GM23248 (cell line): ENCODE measurements around the gene SLC2A10. TPM values are rescaled to one million over a fixed set of nuclear protein-coding genes. Genes with fewer than 3 reads are reported as not detected.

Experiments used
- DNase-seq: peaks from one replicate; pipeline ENCODE4 v3.0.0-alpha.2; 2015
- H2AFZ ChIP-seq: fragments of 200-600 bp; sonication (generic); 2 replicates; pipeline ENCODE4 v1.6.1; 2016; ENCODE audit warnings: antibody characterized with exemption
- H3F3A ChIP-seq: fragments of 200-600 bp; sonication (generic); 2 replicates; pipeline ENCODE4 v1.6.1; 2016; ENCODE audit warnings: mild to moderate bottlenecking, antibody characterized with exemption, mixed run types; ENCODE audit not compliant: insufficient read depth
- H3K27ac ChIP-seq: fragments of 200-600 bp; sonication (generic); 2 replicates; pipeline ENCODE4 v1.5.1; 2016; ENCODE audit warnings: mild to moderate bottlenecking
- H3K27me3 ChIP-seq: fragments of 200-600 bp; sonication (generic); replicated peaks from 2 replicates; pipeline ENCODE4 v1.6.1; 2016; ENCODE audit warnings: mild to moderate bottlenecking; ENCODE audit not compliant: insufficient read depth
- H3K36me3 ChIP-seq: fragments of 200-600 bp; sonication (generic); 2 replicates; pipeline ENCODE4 v1.6.1; 2016; ENCODE audit warnings: low read depth, mild to moderate bottlenecking
- H3K4me1 ChIP-seq: fragments of 200-600 bp; sonication (generic); 2 replicates; pipeline ENCODE4 v1.6.1; 2016; ENCODE audit warnings: mild to moderate bottlenecking; ENCODE audit not compliant: insufficient read depth
- H3K4me2 ChIP-seq: fragments of 200-600 bp; sonication (generic); one replicate; pipeline ENCODE4 v1.6.1; 2016; ENCODE audit warnings: mild to moderate bottlenecking; ENCODE audit not compliant: unreplicated experiment
- H3K4me3 ChIP-seq: fragments of 200-600 bp; sonication (generic); 2 replicates; pipeline ENCODE4 v1.5.1; 2016; ENCODE audit warnings: mild to moderate bottlenecking
- H3K79me2 ChIP-seq: fragments of 200-600 bp; sonication (generic); 2 replicates; pipeline ENCODE4 v1.6.1; 2016; ENCODE audit warnings: mild to moderate bottlenecking; ENCODE audit not compliant: insufficient read depth
- H3K9ac ChIP-seq: fragments of 200-600 bp; sonication (generic); 2 replicates; pipeline ENCODE4 v1.6.1; 2016; ENCODE audit warnings: mild to moderate bottlenecking
- H3K9me2 ChIP-seq: fragments of 200-600 bp; sonication (generic); 2 replicates; pipeline ENCODE4 v1.6.1; 2016; ENCODE audit warnings: mixed run types, mild to moderate bottlenecking, moderate library complexity; ENCODE audit not compliant: insufficient read depth
- H3K9me3 ChIP-seq: fragments of 200-600 bp; sonication (generic); one replicate; pipeline ENCODE4 v1.6.1; 2017; ENCODE audit warnings: low read depth
- H4K20me1 ChIP-seq: fragments of 200-600 bp; sonication (generic); 2 replicates; pipeline ENCODE4 v1.6.0; 2016; ENCODE audit not compliant: insufficient read depth
- EZH2 ChIP-seq: fragments of 200-600 bp; sonication (generic); IDR thresholded peaks from 2 replicates; pipeline ENCODE4 v1.6.1; 2018; ENCODE audit warnings: antibody characterized with exemption, mild to moderate bottlenecking; ENCODE audit not compliant: insufficient read depth, poor library complexity, severe bottlenecking
- EZH2phosphoT487 ChIP-seq: fragments of 200-600 bp; sonication (generic); IDR thresholded peaks from 2 replicates; pipeline ENCODE4 v1.6.1; 2018; ENCODE audit warnings: antibody characterized with exemption, moderate library complexity, mild to moderate bottlenecking, low read depth; ENCODE audit not compliant: insufficient read depth
- WGBS, 2 experiments: methylation state at CpG; one replicate each; pipeline ENCODE4 v1.1.6; 2015 to 2017; ENCODE audit warnings: low lambda C conversion rate in 2 of 2, low coverage in 1 of 2; ENCODE audit errors: missing lambda C conversion rate in 2 of 2; 5-methylcytosine and 5-hydroxymethylcytosine counted together
- in situ Hi-C: fragments of 300-500 bp; cut with MboI; formaldehyde crosslinking; loops from 2 replicates; pipeline ENCODE4 v1.15.0; 2020
- polyA plus RNA-seq: library from polyadenylated mRNA; unstranded; fragments of >200 nt; fragmentation: Nextera tagmentation; extraction: Ambion mirVana; gene quantifications from 2 replicates; pipeline ENCODE4 v1.2.1, GENCODE V29; 2016
- total RNA-seq: library from RNA; depleted of rRNA; stranded (reverse); fragments of >200 nt; shearing (Covaris generic); gene quantifications from 2 replicates; pipeline ENCODE4 v1.2.3, GENCODE V29; 2014

Gene SLC2A10
- total and polyA plus RNA-seq, 2 experiments from 2014 or later, result 26.2 to 48.0 TPM

DNA sequence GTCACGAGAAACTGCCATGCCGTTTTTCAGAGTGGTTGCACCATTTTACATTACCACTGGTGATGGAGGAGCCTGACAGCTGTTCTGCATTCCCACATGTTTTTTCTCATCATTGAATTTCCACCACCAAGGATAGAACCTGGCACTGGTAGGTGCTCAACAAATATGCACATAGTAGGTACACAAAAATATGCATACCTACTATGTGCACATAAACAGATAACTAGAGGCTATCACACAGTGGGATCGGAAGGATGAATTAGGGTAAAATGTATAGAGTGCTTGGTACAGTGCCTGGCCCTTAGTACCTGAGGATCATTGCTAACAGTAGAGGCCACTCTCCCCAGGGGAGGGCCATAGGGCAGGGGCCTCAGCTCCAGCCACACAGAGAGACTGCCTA is 47.0 kb downstream of the SLC2A10 start:
- H3F3A ChIP-seq, result no peaks in the 10 kb centered on the region
- no peak overlapping the region for H3K4me3 ChIP-seq
- H4K20me1 ChIP-seq, result no peaks in the 10 kb centered on the region
- no peak overlapping the region for H2AFZ ChIP-seq
- DNase-seq, result no peak
- in situ Hi-C loops, result loop anchor here (25.0 kb wide), 1 partner anchor 856 kb away; no protein-coding TSS in a partner anchor
- H3K27ac ChIP-seq, result no peak overlapping the region
- no peaks in the 10 kb centered on the region for H3K79me2 ChIP-seq
- H3K9me2 ChIP-seq, result no peaks in the 10 kb centered on the region
- H3K36me3 ChIP-seq, result no peaks in the 10 kb centered on the region
- 92 to 97% methylated on average over 3 of the region's 3 CpGs for WGBS, 2 experiments
- TF ChIP-seq EZH2phosphoT487, result no peak
- no peak for TF ChIP-seq EZH2
- H3K9me3 ChIP-seq, result no peaks in the 10 kb centered on the region
- H3K4me1 ChIP-seq, result 0 out of 2 replicates have a peak, but pooled peaks cover 3% of the 10 kb centered on the region
- H3K9ac ChIP-seq, result no peak overlapping the region
- H3K4me2 ChIP-seq, result no peak overlapping the region
- H3K27me3 ChIP-seq, result no peaks in the 10 kb centered on the region

DNA sequence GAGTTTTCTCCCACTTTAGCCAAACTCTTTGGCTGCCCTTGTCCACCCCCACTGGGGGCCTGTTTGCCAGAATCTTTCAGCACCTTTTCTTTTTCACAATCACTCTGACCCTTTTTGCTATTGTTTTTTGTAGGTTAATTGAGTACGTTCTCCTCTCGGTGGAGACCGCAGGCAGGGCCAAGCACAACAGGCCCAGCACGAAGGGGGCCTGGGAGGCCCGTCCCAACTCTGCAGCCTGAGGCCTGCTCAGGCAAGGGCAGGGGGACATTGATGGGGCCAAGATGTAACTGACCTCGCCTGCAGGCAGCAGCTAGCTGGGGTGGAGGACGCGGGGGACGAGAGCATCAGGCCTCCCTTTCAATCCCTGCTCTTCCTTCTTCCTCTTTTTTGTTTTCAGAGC is 47.7 kb downstream of the SLC2A10 start:
- H3K27me3 ChIP-seq, result no peaks in the 10 kb centered on the region
- DNase-seq, result no peak
- no peaks in the 10 kb centered on the region for H3K79me2 ChIP-seq
- H2AFZ ChIP-seq, result no peak overlapping the region
- WGBS, 2 experiments, result 62 to 69% methylated on average over 9 of the region's 9 CpGs
- H3K4me1 ChIP-seq, result 0 out of 2 replicates have a peak, but pooled peaks cover 3% of the 10 kb centered on the region
- H3K4me3 ChIP-seq, result no peak overlapping the region
- H3K9me3 ChIP-seq, result no peaks in the 10 kb centered on the region
- H4K20me1 ChIP-seq, result no peaks in the 10 kb centered on the region
- no peak overlapping the region for H3K27ac ChIP-seq
- H3K4me2 ChIP-seq, result no peak overlapping the region
- TF ChIP-seq EZH2phosphoT487, result no peak
- no peak for TF ChIP-seq EZH2
- no peaks in the 10 kb centered on the region for H3K9me2 ChIP-seq
- in situ Hi-C loops, result loop anchor here (25.0 kb wide), 1 partner anchor 855 kb away; no protein-coding TSS in a partner anchor
- H3K9ac ChIP-seq, result no peak overlapping the region
- H3F3A ChIP-seq, result no peaks in the 10 kb centered on the region
- no peaks in the 10 kb centered on the region for H3K36me3 ChIP-seq

DNA sequence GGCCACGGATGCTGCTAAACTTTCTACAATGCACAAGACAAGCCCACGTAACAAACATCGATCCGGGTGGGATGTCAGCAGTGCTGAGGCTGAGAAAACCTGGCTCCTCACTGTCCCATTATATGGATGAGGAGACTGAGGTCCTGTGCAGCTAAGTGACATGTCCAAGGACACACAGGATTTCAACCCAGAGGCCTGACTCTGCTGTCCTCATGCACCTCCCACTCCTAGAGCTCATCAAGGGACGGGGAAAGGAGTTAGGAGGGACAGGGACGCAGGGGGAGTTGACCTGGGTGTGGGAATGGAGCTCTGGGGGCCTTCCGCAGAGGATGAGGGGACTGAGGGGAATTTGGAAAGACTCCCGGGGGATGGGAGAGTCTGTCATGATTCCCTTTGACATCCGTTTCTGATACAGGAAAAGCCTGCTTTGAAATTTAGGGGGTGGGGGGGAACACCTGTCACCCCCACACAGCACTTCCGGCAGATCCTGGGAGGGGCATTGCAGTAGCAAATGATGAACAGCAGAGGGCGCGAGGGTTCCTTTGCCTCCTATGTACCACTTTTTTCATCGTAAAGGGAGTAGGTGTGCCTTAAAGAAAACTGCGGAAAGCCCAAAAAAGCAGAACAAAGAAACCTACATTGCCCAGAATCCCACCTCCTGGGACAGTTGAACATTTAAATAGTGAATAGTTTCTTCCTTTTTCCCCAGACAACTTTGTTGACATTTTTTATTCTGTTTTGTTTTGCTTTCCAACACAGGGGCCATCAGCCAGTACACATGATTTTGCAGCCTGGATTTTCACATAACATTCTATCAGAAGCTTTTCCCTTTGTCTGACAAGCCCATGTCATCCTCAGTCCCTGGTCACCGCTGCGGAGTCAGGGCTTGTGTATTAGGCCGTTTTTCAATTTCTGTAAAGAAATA is 48.6 kb downstream of the SLC2A10 start:
- peak; percentile 69 for DNase-seq
- Histone ChIP-seq H3K4me3 (no peak overlapping the region), H3F3A (no peaks in the 10 kb centered on the region), H3K9me3 (no peaks in the 10 kb centered on the region), H3K27me3 (0 out of 2 replicates have a peak, but pooled peaks cover 3% of the 10 kb centered on the region), H2AFZ (peak overlapping the region; percentile 34; the same call in 1 of the 2 replicates), H3K4me1 (0 out of 2 replicates have a peak, but pooled peaks cover 3% of the 10 kb centered on the region), H3K4me2 (no peak overlapping the region), H3K36me3 (no peaks in the 10 kb centered on the region), H4K20me1 (no peaks in the 10 kb centered on the region), H3K27ac (no peak overlapping the region), H3K79me2 (no peaks in the 10 kb centered on the region), H3K9me2 (no peaks in the 10 kb centered on the region), H3K9ac (no peak overlapping the region)
- in situ Hi-C loops, result loop anchor here (25.0 kb wide), 1 partner anchor 854 kb away; no protein-coding TSS in a partner anchor
- WGBS, 2 experiments, result 28 to 30% methylated on average over 17 of the region's 17 CpGs
- TF ChIP-seq EZH2 (no peak), EZH2phosphoT487 (no peak)

GRCh38 chr20:46758929-46759669 is 49.6 kb downstream of the SLC2A10 start:
- Histone ChIP-seq H3F3A (no peaks in the 10 kb centered on the region), H3K4me2 (no peak overlapping the region), H2AFZ (no peak overlapping the region), H3K4me1 (0 out of 2 replicates have a peak, but pooled peaks cover 3% of the 10 kb centered on the region), H4K20me1 (no peaks in the 10 kb centered on the region), H3K9ac (no peak overlapping the region), H3K36me3 (no peaks in the 10 kb centered on the region), H3K27ac (no peak overlapping the region), H3K9me2 (no peaks in the 10 kb centered on the region), H3K27me3 (0 out of 2 replicates have a peak, but pooled peaks cover 6% of the 10 kb centered on the region), H3K79me2 (no peaks in the 10 kb centered on the region), H3K4me3 (no peak overlapping the region), H3K9me3 (no peaks in the 10 kb centered on the region)
- 69 to 70% methylated on average over 6 of the region's 6 CpGs for WGBS, 2 experiments
- in situ Hi-C loops, result loop anchor here (25.0 kb wide), 1 partner anchor 853 kb away; no protein-coding TSS in a partner anchor
- DNase-seq, result no peak
- no peak for TF ChIP-seq EZH2phosphoT487
- no peak for TF ChIP-seq EZH2
